Measurements from ENCODE around the gene FLAD1.

DNA sequence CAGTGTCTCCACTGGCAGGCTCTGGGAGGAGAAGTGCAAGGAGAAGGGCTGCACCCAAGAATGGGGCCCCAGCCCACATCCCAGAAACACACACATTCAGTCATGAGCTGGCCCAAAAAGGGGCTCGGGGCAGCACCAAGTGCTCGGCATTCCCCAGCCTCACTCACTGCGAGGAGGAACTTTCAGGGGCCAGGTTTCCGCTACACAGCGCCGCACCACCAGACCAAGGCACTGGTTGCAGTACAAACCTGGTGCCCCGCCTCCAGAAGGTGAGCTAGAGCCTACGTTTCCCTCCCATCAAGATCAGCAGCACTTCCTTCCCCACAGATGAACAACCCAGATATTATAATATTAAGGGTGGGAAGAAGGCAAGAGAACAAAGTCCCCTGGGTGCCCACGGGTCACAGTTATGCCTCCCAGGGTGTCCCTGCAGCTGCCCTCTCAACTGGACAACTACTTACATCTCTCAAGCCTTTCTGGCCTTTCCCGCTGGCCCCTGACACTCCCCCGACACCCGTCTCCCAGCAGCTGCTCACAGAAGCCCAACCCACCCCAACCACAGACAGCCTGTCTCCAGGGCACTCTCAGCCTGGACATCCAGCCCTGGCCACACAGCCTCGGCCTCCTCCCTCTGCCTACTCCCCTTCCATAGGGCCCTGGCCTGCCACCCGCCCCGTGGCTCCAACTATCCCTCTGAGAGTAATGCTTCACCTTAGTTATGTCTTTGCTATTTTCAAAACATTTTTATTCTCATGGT lies 31.1 kb upstream of the FLAD1 start:
- TF ChIP-seq POLR2AphosphoS5 (IDR thresholded peaks at IDR 0.05; ENCODE audit: borderline replicate concordance, low read depth, low read length) (no peak), EZH2 (IDR thresholded peaks at IDR 0.05) (no peak)

Data from SK-N-MC (cell line).